Stimulated activated CD8-positive, alpha-beta memory T cell treated with anti-CD3 and anti-CD28 coated beads, Interleukin-15, amount 100 ng/mL, for 24 hours (primary cell): ENCODE measurements around the gene SERPINA9.

Experiments used
- DNase-seq: peaks from one replicate; pipeline ENCODE4 v3.0.0-alpha.2; 2020; ENCODE audit warnings: low read depth

Gene SERPINA9

GRCh38 chr14:94462763-94463572 is 13.0 kb downstream of the SERPINA9 start:
- DNase-seq: no peak

GRCh38 chr14:94462219-94462551 is 13.8 kb downstream of the SERPINA9 start:
- DNase-seq: no peak

- no peak for DNase-seq
Observed at GRCh38 chr14:94461526-94462218, 14.3 kb downstream of the SERPINA9 start.

GRCh38 chr14:94460631-94461416 is 15.2 kb downstream of the SERPINA9 start:
- DNase-seq: no peak

GRCh38 chr14:94458558-94459205 is 17.3 kb downstream of the SERPINA9 start:
- no peak for DNase-seq

GRCh38 chr14:94458096-94458495 is 17.9 kb downstream of the SERPINA9 start:
- no peak for DNase-seq

- no peak for DNase-seq
Observed at GRCh38 chr14:94455928-94456327, 20.1 kb downstream of the SERPINA9 start.

GRCh38 chr14:94451826-94452225 is 24.2 kb downstream of the SERPINA9 start:
- DNase-seq: no peak

- no peak for DNase-seq
Observed at GRCh38 chr14:94451091-94451771, 24.8 kb downstream of the SERPINA9 start.

- no peak for DNase-seq
Observed at GRCh38 chr14:94450722-94451090, 25.3 kb downstream of the SERPINA9 start.

GRCh38 chr14:94449930-94450329 is 26.1 kb downstream of the SERPINA9 start:
- no peak for DNase-seq

GRCh38 chr14:94448071-94448808 is 27.8 kb downstream of the SERPINA9 start:
- DNase-seq: no peak

- no peak for DNase-seq
Observed at GRCh38 chr14:94447206-94447605, 28.8 kb downstream of the SERPINA9 start.

- DNase-seq: no peak
Observed at GRCh38 chr14:94446126-94446525, 29.9 kb downstream of the SERPINA9 start.

- no peak for DNase-seq
Observed at GRCh38 chr14:94445003-94445402, 31.0 kb downstream of the SERPINA9 start.

- DNase-seq: no peak
Observed at GRCh38 chr14:94441531-94442205, 34.3 kb downstream of the SERPINA9 start.

- no peak for DNase-seq
Observed at GRCh38 chr14:94441130-94441529, 34.9 kb downstream of the SERPINA9 start.

GRCh38 chr14:94439453-94440057 is 36.4 kb downstream of the SERPINA9 start:
- DNase-seq: no peak

GRCh38 chr14:94428610-94429009 is 47.4 kb downstream of the SERPINA9 start:
- DNase-seq: no peak

GRCh38 chr14:94427016-94427613 is 48.9 kb downstream of the SERPINA9 start:
- no peak for DNase-seq
